ENCODE measurements around the gene RHOC. TPM values are rescaled to one million over a fixed set of nuclear protein-coding genes. Genes with fewer than 3 reads are reported as not detected.
A peak's percentile ranks its signal among the peaks of the same experiment; 100 is the strongest.

The RHOC gene
- total RNA-seq (ENCODE audit: low replicate concordance) = 131 and 173 TPM in 2 replicates
- long read RNA-seq, transcript RHOC-202 (6 exons, 1,418 nt) = minor isoform, 49 of 161 reads
- long read RNA-seq, transcript RHOC-208 (5 exons, 1,355 nt) = major isoform, 61 of 161 reads
- long read RNA-seq, partial matches to known transcripts = 43 of 161 reads
- long read RNA-seq, other reads (novel, unspliced or antisense) = 6 of 161 reads

GRCh38 chr1:112706505-112707220, at the start of gene RHOC:
RHOC (minus strand) TSS chr1:112707127; CDS start chr1:112703799, 3,328 bp downstream.
- Mint-ChIP-seq H3K4me3 (peak within 1 kb of the TSS; percentile 87), H3K27ac (peak within 1 kb of the TSS; percentile 91), H3K4me1 (ENCODE audit: unreplicated experiment) (peaks cover 42% of the 10 kb centered on the region), H3K27me3 (peaks cover 27% of the 10 kb centered on the region), H3K36me3 (peaks cover 9% of the 10 kb centered on the region), H3K9me3 (no peaks in the 10 kb centered on the region)
- DNase-seq (ENCODE audit: extremely low spot score, unreplicated experiment) = peak; percentile 73
- TF ChIP-seq CTCF (conservative IDR thresholded peaks at IDR 0.05) = no peak

- DNase-seq (ENCODE audit: extremely low spot score, unreplicated experiment) = no peak
- H3K4me3 Mint-ChIP-seq = no peak overlapping the region
- peaks cover 8% of the 10 kb centered on the region for H3K4me1 Mint-ChIP-seq (ENCODE audit: unreplicated experiment)
- no peak for TF ChIP-seq CTCF (conservative IDR thresholded peaks at IDR 0.05)
- H3K36me3 Mint-ChIP-seq = no peaks in the 10 kb centered on the region
- H3K27ac Mint-ChIP-seq = no peak overlapping the region
- peaks cover 4% of the 10 kb centered on the region for H3K27me3 Mint-ChIP-seq
- peaks cover 4% of the 10 kb centered on the region for H3K9me3 Mint-ChIP-seq
Observed at GRCh38 chr1:112754116-112754628, 47.2 kb upstream of the RHOC start.

GRCh38 chr1:112748396-112748795, 41.5 kb upstream of the RHOC start:
- no peak overlapping the region for H3K27ac Mint-ChIP-seq
- H3K4me1 Mint-ChIP-seq (ENCODE audit: unreplicated experiment) = no peaks in the 10 kb centered on the region
- no peaks in the 10 kb centered on the region for H3K36me3 Mint-ChIP-seq
- peaks cover 39% of the 10 kb centered on the region for H3K27me3 Mint-ChIP-seq
- peaks cover 7% of the 10 kb centered on the region for H3K9me3 Mint-ChIP-seq
- TF ChIP-seq CTCF (conservative IDR thresholded peaks at IDR 0.05) = no peak
- no peak for DNase-seq (ENCODE audit: extremely low spot score, unreplicated experiment)
- H3K4me3 Mint-ChIP-seq = no peak overlapping the region

- no peak overlapping the region for H3K4me3 Mint-ChIP-seq
Observed at GRCh38 chr1:112744009-112744578, 37.2 kb upstream of the RHOC start.

More at GRCh38 chr1:112744009-112744578, 37.2 kb upstream of the RHOC start:
- DNase-seq (ENCODE audit: extremely low spot score, unreplicated experiment) = no peak
- H3K9me3 Mint-ChIP-seq = peaks cover 7% of the 10 kb centered on the region
- no peaks in the 10 kb centered on the region for H3K36me3 Mint-ChIP-seq
- peaks cover 72% of the 10 kb centered on the region for H3K27me3 Mint-ChIP-seq
- no peaks in the 10 kb centered on the region for H3K4me1 Mint-ChIP-seq (ENCODE audit: unreplicated experiment)
- no peak for TF ChIP-seq CTCF (conservative IDR thresholded peaks at IDR 0.05)
- H3K27ac Mint-ChIP-seq = no peak overlapping the region
